Nephron (organoid): ENCODE results near the gene CCSER1.

Source experiments
- H3K27ac Mint-ChIP-seq, 3 experiments: 2 replicates each; pipeline ENCODE4 v1.8.0; 2020; ENCODE audit warnings: mixed read lengths in 3 of 3, mild to moderate bottlenecking in 2 of 3, moderate library complexity in 1 of 3
- H3K27me3 Mint-ChIP-seq: 2 replicates; pipeline ENCODE4 v1.8.0; 2021; ENCODE audit warnings: low read depth, mild to moderate bottlenecking, moderate library complexity, mixed read lengths
- H3K36me3 Mint-ChIP-seq: 2 replicates; pipeline ENCODE4 v1.8.0; 2020; ENCODE audit warnings: low read depth, mixed read lengths
- H3K4me1 Mint-ChIP-seq: 2 replicates; pipeline ENCODE4 v1.8.0; 2020; ENCODE audit warnings: mixed read lengths
- H3K4me3 Mint-ChIP-seq, 3 experiments: 2 replicates each; pipeline ENCODE4 v1.8.0; 2020; ENCODE audit warnings: mild to moderate bottlenecking in 3 of 3, mixed read lengths in 3 of 3, moderate library complexity in 2 of 3
- H3K9me3 Mint-ChIP-seq: 2 replicates; pipeline ENCODE4 v1.8.0; 2020; ENCODE audit warnings: mixed read lengths
- CTCF ChIP-seq, 3 experiments: fragments of 200-600 bp; sonication (generic); IDR thresholded peaks; one replicate each; pipeline ENCODE4 v1.5.0; 2021; ENCODE audit warnings: antibody characterized with exemption in 3 of 3; ENCODE audit not compliant: unreplicated experiment in 3 of 3

Gene CCSER1

DNA sequence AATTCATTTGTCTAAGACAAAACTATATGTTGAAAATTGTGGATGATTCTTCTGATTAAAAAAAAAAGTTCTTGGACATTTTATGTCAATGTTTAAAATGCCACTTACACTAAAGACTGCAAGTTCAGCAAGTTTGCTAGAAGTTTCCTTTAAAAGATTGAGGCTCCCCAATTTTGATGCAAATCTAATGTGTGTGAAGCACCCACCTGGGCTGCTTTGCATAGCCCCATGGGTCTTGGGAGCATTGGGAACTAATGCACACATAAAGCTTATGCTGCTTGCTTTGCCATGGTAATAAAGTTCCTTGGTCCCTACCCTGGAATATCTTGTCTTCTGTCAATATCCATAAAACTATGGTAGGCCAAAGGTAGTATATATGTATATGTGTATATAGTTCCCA, 1450.7 kb downstream of the CCSER1 start:
- Mint-ChIP-seq H3K27me3 (no peaks in the 10 kb centered on the region), H3K4me3 (no peak overlapping the region), H3K27ac (no peak overlapping the region), H3K36me3 (no peaks in the 10 kb centered on the region), H3K4me1 (peaks cover 5% of the 10 kb centered on the region), H3K9me3 (no peaks in the 10 kb centered on the region)
- no peak for TF ChIP-seq CTCF (IDR thresholded peaks at IDR 0.05; ENCODE audit: unreplicated experiment in 3 of 3)

DNA sequence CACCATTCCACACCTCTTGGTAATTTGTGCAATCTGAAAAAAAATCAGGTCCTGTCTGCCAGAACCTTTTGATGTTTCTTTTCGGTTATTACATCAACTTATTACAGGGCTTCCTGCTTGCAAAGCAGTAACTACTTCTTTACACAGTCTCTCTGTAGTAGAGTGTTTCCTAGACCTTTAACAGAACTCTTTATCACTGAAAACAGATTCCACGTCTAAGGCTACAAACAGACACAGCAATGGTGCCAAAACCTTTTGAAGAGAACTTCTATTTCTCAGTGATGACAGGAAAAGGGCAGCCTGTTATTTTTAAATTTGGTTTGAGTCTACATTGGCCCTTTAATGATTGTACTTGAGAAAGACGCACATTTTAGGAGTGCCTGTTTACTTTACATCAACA, 1463.1 kb downstream of the CCSER1 start:
- Mint-ChIP-seq H3K4me3 (no peak overlapping the region), H3K27me3 (no peaks in the 10 kb centered on the region), H3K9me3 (no peaks in the 10 kb centered on the region), H3K27ac (no peak overlapping the region), H3K4me1 (no peaks in the 10 kb centered on the region), H3K36me3 (no peaks in the 10 kb centered on the region)
- TF ChIP-seq CTCF (IDR thresholded peaks at IDR 0.05; ENCODE audit: unreplicated experiment in 3 of 3): no peak

DNA sequence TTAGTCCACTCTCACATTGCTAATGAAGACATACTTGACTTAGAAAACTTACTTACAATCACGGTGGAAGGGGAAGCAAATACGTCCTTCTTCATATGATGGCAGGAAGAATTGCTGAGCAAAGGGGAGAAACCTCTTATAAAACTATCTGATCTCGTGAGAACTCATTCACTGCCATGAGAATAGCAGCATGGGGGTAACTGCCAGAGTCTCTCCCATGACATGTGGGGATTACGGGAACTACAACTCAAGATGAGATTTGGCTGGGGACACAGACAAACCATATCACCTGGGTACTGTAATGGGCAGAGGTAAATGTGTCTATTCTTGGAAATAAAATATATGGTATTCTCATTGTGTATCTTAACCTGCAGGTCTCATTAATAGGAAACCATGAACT, 1464.9 kb downstream of the CCSER1 start:
- H3K4me3 Mint-ChIP-seq: no peak overlapping the region
- H3K27me3 Mint-ChIP-seq: no peaks in the 10 kb centered on the region
- H3K27ac Mint-ChIP-seq: no peak overlapping the region
- no peaks in the 10 kb centered on the region for H3K4me1 Mint-ChIP-seq
- H3K36me3 Mint-ChIP-seq: no peaks in the 10 kb centered on the region
- no peak for TF ChIP-seq CTCF (IDR thresholded peaks at IDR 0.05; ENCODE audit: unreplicated experiment in 3 of 3)
- no peaks in the 10 kb centered on the region for H3K9me3 Mint-ChIP-seq

DNA sequence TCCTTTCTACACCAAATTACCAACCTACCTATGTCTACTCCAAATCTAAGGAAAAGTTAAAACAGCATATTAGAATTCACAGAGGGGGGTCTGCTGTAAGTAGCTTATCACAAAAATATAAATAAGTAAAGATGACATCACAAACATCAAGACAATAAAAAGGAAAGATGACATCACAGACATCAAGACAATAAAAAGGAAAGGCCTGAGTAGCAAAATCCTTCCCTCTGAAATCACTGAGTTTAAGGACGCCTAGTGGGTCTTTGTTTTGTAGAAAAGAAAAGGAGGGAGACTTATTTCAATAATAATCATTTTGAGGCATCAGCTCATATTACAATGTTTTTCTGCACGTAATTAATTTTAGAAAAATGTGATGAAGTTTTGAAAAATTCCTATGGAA, 1469.5 kb downstream of the CCSER1 start:
- Mint-ChIP-seq H3K27me3 (no peaks in the 10 kb centered on the region), H3K36me3 (no peaks in the 10 kb centered on the region)
- TF ChIP-seq CTCF (IDR thresholded peaks at IDR 0.05; ENCODE audit: unreplicated experiment in 3 of 3): no peak

DNA sequence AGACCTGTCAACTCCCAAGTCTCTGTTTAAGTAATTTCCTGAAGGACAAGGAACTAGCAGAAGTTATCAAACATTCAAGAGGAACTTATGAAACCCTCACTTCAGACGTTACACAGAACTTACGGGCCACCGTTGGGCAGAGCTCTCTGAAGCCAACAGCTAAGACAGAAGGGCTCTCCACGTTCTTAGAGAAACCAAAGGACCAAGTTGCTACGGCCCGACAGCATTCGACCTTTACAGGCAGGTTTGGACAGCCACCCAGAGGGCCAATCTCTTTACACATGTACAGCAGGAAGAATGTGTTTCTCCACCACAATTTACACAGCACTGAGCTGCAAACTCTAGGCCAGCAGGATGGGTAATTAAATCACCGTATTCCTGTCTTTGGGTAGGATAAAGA, 1471.5 kb downstream of the CCSER1 start:
- no peaks in the 10 kb centered on the region for H3K27me3 Mint-ChIP-seq
- H3K9me3 Mint-ChIP-seq: no peaks in the 10 kb centered on the region
- no peak for TF ChIP-seq CTCF (IDR thresholded peaks at IDR 0.05; ENCODE audit: unreplicated experiment in 3 of 3)
- no peaks in the 10 kb centered on the region for H3K4me1 Mint-ChIP-seq
- no peak overlapping the region for H3K4me3 Mint-ChIP-seq
- H3K36me3 Mint-ChIP-seq: no peaks in the 10 kb centered on the region
- H3K27ac Mint-ChIP-seq: no peak overlapping the region

More for the DNA sequence above, 1469.5 kb downstream of the CCSER1 start:
- Mint-ChIP-seq H3K4me3 (no peak overlapping the region), H3K4me1 (no peaks in the 10 kb centered on the region), H3K27ac (no peak overlapping the region), H3K9me3 (no peaks in the 10 kb centered on the region)

- Mint-ChIP-seq H3K9me3 (no peaks in the 10 kb centered on the region), H3K4me3 (no peak overlapping the region), H3K4me1 (no peaks in the 10 kb centered on the region), H3K27me3 (no peaks in the 10 kb centered on the region), H3K27ac (no peak overlapping the region), H3K36me3 (no peaks in the 10 kb centered on the region)
- no peak for TF ChIP-seq CTCF (IDR thresholded peaks at IDR 0.05; ENCODE audit: unreplicated experiment in 3 of 3)
Measured at GRCh38 chr4:91600301-91600700, 1473.1 kb downstream of the CCSER1 start.
